OCI-LY7 (cell line): ENCODE measurements around the gene PLEKHA6. TPM values are rescaled to one million over a fixed set of nuclear protein-coding genes. Genes with fewer than 3 reads are reported as not detected.

Source experiments
- BruUV-seq: library from RNA; stranded (reverse); fragments of 400-500 nt; replicated peaks from 2 replicates; lab custom pipeline; 2021; lab: Mats Ljungman, UMichigan
- CTCF ChIA-PET: fragments of 300-600 bp; sonication (Branson Sonifier 250); formaldehyde crosslinking; loops from one replicate; lab custom pipeline; 2022; ENCODE audit warnings: antibody characterized with exemption; ENCODE audit not compliant: unreplicated experiment; lab: Charles Lee
- POLR2A ChIA-PET: fragments of 300-600 bp; sonication (Branson Sonifier 250); formaldehyde crosslinking; loops from one replicate; lab custom pipeline; 2022; ENCODE audit warnings: antibody characterized with exemption; lab: Charles Lee
- DNase-seq: peaks from one replicate; pipeline ENCODE4 v3.0.0-alpha.2; 2015; ENCODE audit warnings: low spot score
- H2AFZ ChIP-seq: fragments of 200-600 bp; sonication (generic), shearing (Covaris generic); 2 replicates; pipeline ENCODE4 v1.6.1; 2014; ENCODE audit warnings: mild to moderate bottlenecking, antibody characterized with exemption, low read length, moderate library complexity
- H3K27ac ChIP-seq: fragments of 200-600 bp; sonication (generic); 2 replicates; pipeline ENCODE4 v1.5.1; 2014; ENCODE audit warnings: mixed run types, low read depth, mild to moderate bottlenecking, moderate library complexity, low read length, inconsistent platforms; ENCODE audit not compliant: poor library complexity, severe bottlenecking
- H3K36me3 ChIP-seq: fragments of 200-600 bp; sonication (generic); 2 replicates; pipeline ENCODE4 v1.6.1; 2014; ENCODE audit warnings: mild to moderate bottlenecking, antibody characterized with exemption, low read length, moderate library complexity, mixed read lengths; ENCODE audit not compliant: insufficient read depth
- H3K4me1 ChIP-seq: fragments of 200-600 bp; sonication (generic); 2 replicates; pipeline ENCODE4 v1.5.1; 2014; ENCODE audit warnings: mild to moderate bottlenecking, low read length; ENCODE audit not compliant: insufficient read depth, poor library complexity, severe bottlenecking
- H3K4me2 ChIP-seq: fragments of 200-600 bp; sonication (generic); 2 replicates; pipeline ENCODE4 v1.6.1; 2014; ENCODE audit warnings: mild to moderate bottlenecking, low read length
- H3K4me3 ChIP-seq: fragments of 200-600 bp; sonication (generic); 2 replicates; pipeline ENCODE4 v1.5.1; 2014; ENCODE audit warnings: mild to moderate bottlenecking, low read depth, low read length; ENCODE audit not compliant: poor library complexity, severe bottlenecking
- H3K79me2 ChIP-seq: fragments of 200-600 bp; sonication (generic); 2 replicates; pipeline ENCODE4 v1.6.1; 2016; ENCODE audit warnings: low read depth, mild to moderate bottlenecking, low read length, moderate library complexity, mixed read lengths; ENCODE audit not compliant: insufficient read depth
- H3K9me2 ChIP-seq: fragments of 200-600 bp; sonication (generic); 2 replicates; pipeline ENCODE4 v1.6.1; 2016; ENCODE audit warnings: mild to moderate bottlenecking, low read length, mixed read lengths; ENCODE audit not compliant: insufficient read depth
- H3K9me3 ChIP-seq: fragments of 200-600 bp; sonication (generic); 2 replicates; pipeline ENCODE4 v1.6.1; 2014; ENCODE audit warnings: mild to moderate bottlenecking, mixed run types, low read length, mixed read lengths
- H4K20me1 ChIP-seq: fragments of 200-600 bp; sonication (generic); 2 replicates; pipeline ENCODE4 v1.6.1; 2014; ENCODE audit warnings: mild to moderate bottlenecking, antibody characterized with exemption, low read length, moderate library complexity, mixed read lengths; ENCODE audit not compliant: insufficient read depth
- CTCF ChIP-seq: fragments of 200-600 bp; sonication (generic); conservative IDR thresholded peaks from 2 replicates; pipeline ENCODE4 v1.5.1; 2014; ENCODE audit warnings: mild to moderate bottlenecking, antibody characterized with exemption, low read length, moderate library complexity, mixed read lengths
- EZH2phosphoT487 ChIP-seq: fragments of 200-600 bp; sonication (generic); IDR thresholded peaks from 2 replicates; pipeline ENCODE4 v1.6.1; 2018; ENCODE audit warnings: low read depth, borderline replicate concordance, mild to moderate bottlenecking, mixed run types, antibody characterized with exemption, low read length, moderate library complexity, mixed read lengths
- intact Hi-C: fragments of 100-400 bp; cut with micrococcal nuclease; formaldehyde crosslinking; loops from one replicate; pipeline ENCODE4 v1.10.0; 2022; ENCODE audit not compliant: unreplicated experiment
- total RNA-seq, 2 experiments: library from RNA; depleted of rRNA in 1 of 2; stranded (reverse); fragments of >200 nt in 1 of 2; shearing (Covaris generic) in 1 of 2; gene quantifications; 2 replicates each; pipeline ENCODE4 v1.2.3, GENCODE V29; 2014 to 2022

The PLEKHA6 gene
- total RNA-seq, 2 experiments from 2014 or later: not detected

DNA sequence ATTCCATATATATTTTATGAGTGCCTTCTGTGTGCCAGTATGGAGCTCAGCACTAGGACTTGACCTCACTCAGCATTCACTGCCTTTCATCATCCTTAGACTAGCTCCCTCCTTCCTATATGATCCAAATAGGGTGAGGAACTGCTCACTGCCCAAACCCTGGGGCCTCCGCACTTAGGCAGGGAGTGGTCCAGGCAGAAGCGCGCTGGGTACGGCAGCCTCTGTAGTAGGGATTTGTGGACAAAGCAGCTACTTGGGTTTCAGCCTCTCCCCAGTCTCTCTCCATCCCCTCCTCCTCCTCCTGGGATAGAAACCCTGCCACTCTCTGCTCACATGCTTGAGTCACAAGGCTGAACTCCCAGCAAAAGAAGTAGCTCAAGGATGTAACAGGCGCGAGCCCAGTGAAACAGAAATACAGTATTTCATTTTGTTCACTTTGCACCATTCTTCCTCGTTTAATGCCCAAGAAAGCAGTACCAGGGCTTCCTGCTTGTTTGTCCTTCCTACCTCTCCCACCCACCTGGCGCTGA lies 32.9 kb downstream of the PLEKHA6 start:
- H3K9me3 ChIP-seq: no peaks in the 10 kb centered on the region
- TF ChIP-seq EZH2phosphoT487 (no peak), CTCF (no peak)
- no TSS peak for BruUV-seq
- ChIA-PET POLR2A (interaction anchor here (0.7 kb wide), 1 partner anchor 886 kb away, joined by 3 read pairs; no protein-coding TSS in a partner anchor), CTCF (no interaction called here)
- DNase-seq: no peak
- no peak overlapping the region for H2AFZ ChIP-seq
- intact Hi-C loops: no loop called here
- no peak overlapping the region for H3K4me3 ChIP-seq
- no peaks in the 10 kb centered on the region for H3K79me2 ChIP-seq
- no peaks in the 10 kb centered on the region for H3K36me3 ChIP-seq
- no peaks in the 10 kb centered on the region for H3K9me2 ChIP-seq
- H3K4me1 ChIP-seq: no peaks in the 10 kb centered on the region
- H3K27ac ChIP-seq: no peak overlapping the region
- H3K4me2 ChIP-seq: no peak overlapping the region
- H4K20me1 ChIP-seq: no peaks in the 10 kb centered on the region

- TF ChIP-seq EZH2phosphoT487: no peak
- no peak for TF ChIP-seq CTCF
- H3K36me3 ChIP-seq: no peaks in the 10 kb centered on the region
- H3K27ac ChIP-seq: no peak overlapping the region
- H3K4me1 ChIP-seq: no peaks in the 10 kb centered on the region
- no peak for DNase-seq
- CTCF ChIA-PET: no interaction called here
- POLR2A ChIA-PET: interaction anchor here (0.6 kb wide), 1 partner anchor 47 kb away, joined by 3 read pairs; no protein-coding TSS in a partner anchor
- no peaks in the 10 kb centered on the region for H3K9me2 ChIP-seq
- BruUV-seq: no TSS peak
- intact Hi-C loops: no loop called here
- H3K4me3 ChIP-seq: no peak overlapping the region
- H3K79me2 ChIP-seq: no peaks in the 10 kb centered on the region
- H3K4me2 ChIP-seq: no peak overlapping the region
- no peaks in the 10 kb centered on the region for H4K20me1 ChIP-seq
- H3K9me3 ChIP-seq: no peaks in the 10 kb centered on the region
- no peak overlapping the region for H2AFZ ChIP-seq
Observed at GRCh38 chr1:204325944-204326343, 33.8 kb downstream of the PLEKHA6 start.

GRCh38 chr1:204323887-204324286 lies 35.8 kb downstream of the PLEKHA6 start:
- Histone ChIP-seq H4K20me1 (no peaks in the 10 kb centered on the region), H3K4me3 (no peak overlapping the region), H3K79me2 (no peaks in the 10 kb centered on the region), H3K4me1 (no peaks in the 10 kb centered on the region), H3K36me3 (no peaks in the 10 kb centered on the region), H2AFZ (no peak overlapping the region), H3K9me3 (no peaks in the 10 kb centered on the region), H3K9me2 (no peaks in the 10 kb centered on the region), H3K4me2 (no peak overlapping the region), H3K27ac (no peak overlapping the region)
- CTCF ChIA-PET: interaction anchor here (1.4 kb wide), 1 partner anchor 45 kb away, joined by 3 read pairs; no protein-coding TSS in a partner anchor
- POLR2A ChIA-PET: no interaction called here
- intact Hi-C loops: no loop called here
- DNase-seq: no peak
- TF ChIP-seq CTCF (no peak), EZH2phosphoT487 (no peak)
- no TSS peak for BruUV-seq
